Choroid plexus epithelial cell (primary cell): Measurements from ENCODE around the gene DNASE1L1.

Experiments used
- DNase-seq: peaks from one replicate; pipeline ENCODE4 v3.0.0-alpha.2; 2010; ENCODE audit warnings: low read depth
- H3K4me3 ChIP-seq: 2 replicates; pipeline ENCODE4 v1.5.1; 2011; ENCODE audit warnings: low read depth, mild to moderate bottlenecking, control low read depth, low read length, moderate library complexity
- CTCF ChIP-seq: conservative IDR thresholded peaks from 2 replicates; pipeline ENCODE4 v1.5.1; 2011; ENCODE audit warnings: low read depth, mild to moderate bottlenecking, control low read depth, inconsistent platforms, low read length, moderate library complexity

DNASE1L1 gene

GRCh38 chrX:154430916-154431315 lies 21.9 kb upstream of the DNASE1L1 start:
- no peak overlapping the region for H3K4me3 ChIP-seq
- no peak for TF ChIP-seq CTCF
- no peak for DNase-seq

GRCh38 chrX:154430479-154430878 lies 21.4 kb upstream of the DNASE1L1 start:
- no peak for TF ChIP-seq CTCF
- no peak overlapping the region for H3K4me3 ChIP-seq
- DNase-seq, result no peak

- peak overlapping the region; percentile 71 for H3K4me3 ChIP-seq
- DNase-seq, result no peak
- TF ChIP-seq CTCF, result no peak
Measured at GRCh38 chrX:154429711-154430110, 20.7 kb upstream of the DNASE1L1 start.

GRCh38 chrX:154428176-154429171 lies 19.4 kb upstream of the DNASE1L1 start, which contains the start of gene ATP6AP1:
Gene ATP6AP1 (plus strand): TSS chrX:154428677. CDS start chrX:154428693, 16 bp downstream.
- TF ChIP-seq CTCF, result no peak
- DNase-seq, result peak; percentile 96
- H3K4me3 ChIP-seq, result peak within 1 kb of the TSS; percentile 71

GRCh38 chrX:154426916-154427770 lies 18.1 kb upstream of the DNASE1L1 start:
- TF ChIP-seq CTCF, result no peak
- H3K4me3 ChIP-seq, result no peak overlapping the region
- DNase-seq, result no peak

GRCh38 chrX:154420402-154420756 lies 11.3 kb upstream of the DNASE1L1 start:
- DNase-seq, result no peak
- TF ChIP-seq CTCF, result no peak
- no peak overlapping the region for H3K4me3 ChIP-seq
